ENCODE data around the gene TSHZ1. TPM values are rescaled to one million over a fixed set of nuclear protein-coding genes. Genes with fewer than 3 reads are reported as not detected.

TSHZ1 gene
- total RNA-seq, 3 donors from 2014 or later: 22.7 to 66.6 (median 36.9) TPM

- no peak for TF ChIP-seq CTCF (IDR thresholded peaks at IDR 0.05)
- Histone ChIP-seq H3K4me3 (no peak overlapping the region), H3K4me1 (ENCODE audit: low read depth) (no peaks in the 10 kb centered on the region), H3K9me3 (no peaks in the 10 kb centered on the region), H3K36me3 (ENCODE audit: low read depth) (no peaks in the 10 kb centered on the region)
- intact Hi-C loops (cut with DNase I, micrococcal nuclease): no loop called here
- no peak for ATAC-seq
- DNase-seq: no peak
Measured at GRCh38 chr18:75168619-75169018, 42.0 kb upstream of the TSHZ1 start.

- Histone ChIP-seq H3K4me1 (ENCODE audit: low read depth) (no peaks in the 10 kb centered on the region), H3K9me3 (no peaks in the 10 kb centered on the region), H3K4me3 (no peak overlapping the region), H3K36me3 (ENCODE audit: low read depth) (no peaks in the 10 kb centered on the region)
- no peak for DNase-seq
- ATAC-seq: no peak
- intact Hi-C loops (cut with DNase I, micrococcal nuclease): no loop called here
- no peak for TF ChIP-seq CTCF (IDR thresholded peaks at IDR 0.05)
Measured at GRCh38 chr18:75169411-75169810, 41.2 kb upstream of the TSHZ1 start.

GRCh38 chr18:75170022-75170789 is 40.4 kb upstream of the TSHZ1 start:
- no peaks in the 10 kb centered on the region for H3K9me3 ChIP-seq
- ATAC-seq: no peak
- no peak for TF ChIP-seq CTCF (IDR thresholded peaks at IDR 0.05)

GRCh38 chr18:75170916-75171315 is 39.7 kb upstream of the TSHZ1 start:
- DNase-seq (no peak), ATAC-seq (no peak)
- Histone ChIP-seq H3K36me3 (ENCODE audit: low read depth) (no peaks in the 10 kb centered on the region), H3K4me1 (ENCODE audit: low read depth) (no peaks in the 10 kb centered on the region), H3K9me3 (no peaks in the 10 kb centered on the region), H3K4me3 (no peak overlapping the region)
- intact Hi-C loops (cut with DNase I, micrococcal nuclease): no loop called here
- no peak for TF ChIP-seq CTCF (IDR thresholded peaks at IDR 0.05)

More at GRCh38 chr18:75170022-75170789, 40.4 kb upstream of the TSHZ1 start:
- no peak for DNase-seq
- H3K4me3 ChIP-seq: no peak overlapping the region
- H3K36me3 ChIP-seq (ENCODE audit: low read depth): no peaks in the 10 kb centered on the region
- intact Hi-C loops (cut with DNase I, micrococcal nuclease): no loop called here
- no peaks in the 10 kb centered on the region for H3K4me1 ChIP-seq (ENCODE audit: low read depth)

- Histone ChIP-seq H3K4me3 (no peak overlapping the region), H3K4me1 (ENCODE audit: low read depth) (no peaks in the 10 kb centered on the region), H3K9me3 (no peaks in the 10 kb centered on the region), H3K36me3 (ENCODE audit: low read depth) (no peaks in the 10 kb centered on the region)
- TF ChIP-seq CTCF (IDR thresholded peaks at IDR 0.05): no peak
- intact Hi-C loops (cut with DNase I, micrococcal nuclease): no loop called here
- ATAC-seq: no peak
- no peak for DNase-seq
Measured at GRCh38 chr18:75172299-75173124, 38.1 kb upstream of the TSHZ1 start.

Data from mucosa of descending colon (tissue), 3 donors.